ENCODE data around the gene ZNF416.
A peak's percentile ranks its signal among the peaks of the same experiment; 100 is the strongest.

The ZNF416 gene

DNA sequence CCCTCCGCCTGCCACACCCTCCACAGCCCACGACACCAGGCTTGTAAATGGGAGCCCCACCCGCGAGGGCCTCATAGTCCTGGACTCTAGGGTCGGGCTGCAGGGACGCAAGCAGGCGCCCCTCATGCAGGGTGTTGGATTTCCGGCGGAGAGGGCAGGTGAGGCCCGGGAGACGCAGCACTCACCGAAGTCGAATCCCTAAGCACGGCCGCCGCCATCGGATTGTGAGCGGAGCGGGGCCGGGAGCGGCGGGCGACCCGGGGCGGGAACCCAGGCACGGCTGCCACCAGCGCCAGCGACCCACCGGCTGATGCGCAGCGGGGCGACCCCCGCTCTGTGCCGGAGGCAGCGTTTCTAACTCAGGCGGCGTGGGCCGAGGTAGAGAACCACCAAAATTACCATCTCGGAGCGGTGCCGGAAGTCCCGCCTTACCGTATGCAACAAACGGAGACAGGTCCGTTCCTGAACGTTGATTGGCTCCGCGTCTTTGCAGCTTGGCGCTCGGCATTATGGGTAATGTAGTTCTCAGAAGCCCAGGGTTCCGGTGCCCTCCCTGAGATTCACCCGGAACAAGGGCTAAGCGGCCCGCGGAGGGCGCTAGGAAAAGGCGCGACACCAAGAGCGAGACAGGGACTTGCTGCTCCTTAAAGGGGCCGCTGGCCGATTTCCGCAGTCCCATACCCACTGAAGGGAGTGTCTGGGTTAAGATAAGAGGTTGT is at the start of gene ZNF416:
Gene ZNF416, minus strand, starts transcription at position 425 of the 719 bp plus-strand sequence. Its CDS starts 207 bp downstream, at position 218.
- peak; percentile 98 for DNase-seq

DNA sequence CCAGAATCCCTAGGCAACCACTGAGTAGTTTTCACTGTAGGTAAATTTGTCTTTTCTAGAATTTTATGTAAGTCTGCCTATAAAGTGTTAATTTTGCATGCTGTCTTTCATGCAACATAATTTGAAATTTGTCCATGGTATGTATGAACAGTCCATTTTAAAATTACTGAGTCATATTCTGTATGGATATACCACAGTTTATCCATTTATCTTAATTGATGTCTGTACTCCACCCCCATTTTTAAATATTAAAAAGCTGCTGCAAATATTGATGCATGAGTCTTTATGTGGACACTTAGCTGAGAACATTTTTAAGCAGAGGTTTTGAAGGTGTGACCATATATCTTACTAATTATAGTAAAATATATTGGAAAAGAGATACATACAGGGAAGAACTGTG is 44.4 kb upstream of the ZNF416 start:
- DNase-seq = no peak

DNA sequence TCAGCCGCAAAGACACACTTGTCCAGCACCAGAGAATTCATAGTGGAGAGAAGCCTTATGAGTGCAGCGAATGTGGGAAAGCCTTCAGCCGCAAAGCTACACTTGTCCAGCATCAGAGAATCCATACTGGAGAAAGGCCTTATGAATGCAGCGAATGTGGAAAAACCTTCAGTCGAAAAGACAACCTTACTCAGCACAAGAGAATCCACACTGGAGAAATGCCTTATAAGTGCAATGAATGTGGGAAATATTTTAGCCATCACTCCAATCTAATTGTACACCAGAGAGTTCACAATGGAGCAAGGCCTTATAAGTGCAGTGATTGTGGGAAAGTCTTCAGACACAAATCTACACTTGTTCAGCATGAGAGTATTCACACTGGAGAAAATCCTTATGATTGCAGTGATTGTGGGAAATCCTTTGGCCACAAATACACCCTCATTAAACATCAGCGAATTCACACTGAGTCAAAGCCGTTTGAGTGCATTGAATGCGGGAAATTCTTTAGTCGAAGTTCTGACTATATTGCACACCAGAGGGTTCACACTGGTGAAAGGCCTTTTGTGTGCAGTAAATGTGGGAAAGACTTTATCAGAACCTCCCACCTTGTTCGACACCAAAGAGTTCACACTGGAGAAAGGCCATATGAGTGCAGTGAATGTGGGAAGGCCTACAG is 42.1 kb upstream of the ZNF416 start:
- no peak for DNase-seq

DNA sequence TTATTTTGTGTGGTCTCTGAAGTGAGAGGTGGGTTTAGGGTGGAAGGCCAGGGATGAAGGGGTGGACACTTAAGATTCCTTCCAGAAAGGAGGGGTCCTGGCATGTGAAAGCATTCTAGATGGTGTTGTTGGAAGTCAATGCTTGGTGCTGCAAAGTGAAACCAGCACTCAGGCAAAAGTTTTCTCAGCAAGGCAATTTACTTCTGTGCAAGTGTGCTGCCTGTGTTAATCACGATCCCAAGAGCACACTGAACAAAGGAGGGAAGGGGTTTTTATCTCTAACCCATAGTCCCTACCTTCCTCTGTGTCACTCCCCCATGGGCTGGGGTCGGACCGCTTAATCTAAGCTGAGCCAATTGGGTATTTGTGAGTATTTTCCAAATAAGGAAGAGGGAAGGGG is 36.6 kb upstream of the ZNF416 start:
- no peak for DNase-seq

DNA sequence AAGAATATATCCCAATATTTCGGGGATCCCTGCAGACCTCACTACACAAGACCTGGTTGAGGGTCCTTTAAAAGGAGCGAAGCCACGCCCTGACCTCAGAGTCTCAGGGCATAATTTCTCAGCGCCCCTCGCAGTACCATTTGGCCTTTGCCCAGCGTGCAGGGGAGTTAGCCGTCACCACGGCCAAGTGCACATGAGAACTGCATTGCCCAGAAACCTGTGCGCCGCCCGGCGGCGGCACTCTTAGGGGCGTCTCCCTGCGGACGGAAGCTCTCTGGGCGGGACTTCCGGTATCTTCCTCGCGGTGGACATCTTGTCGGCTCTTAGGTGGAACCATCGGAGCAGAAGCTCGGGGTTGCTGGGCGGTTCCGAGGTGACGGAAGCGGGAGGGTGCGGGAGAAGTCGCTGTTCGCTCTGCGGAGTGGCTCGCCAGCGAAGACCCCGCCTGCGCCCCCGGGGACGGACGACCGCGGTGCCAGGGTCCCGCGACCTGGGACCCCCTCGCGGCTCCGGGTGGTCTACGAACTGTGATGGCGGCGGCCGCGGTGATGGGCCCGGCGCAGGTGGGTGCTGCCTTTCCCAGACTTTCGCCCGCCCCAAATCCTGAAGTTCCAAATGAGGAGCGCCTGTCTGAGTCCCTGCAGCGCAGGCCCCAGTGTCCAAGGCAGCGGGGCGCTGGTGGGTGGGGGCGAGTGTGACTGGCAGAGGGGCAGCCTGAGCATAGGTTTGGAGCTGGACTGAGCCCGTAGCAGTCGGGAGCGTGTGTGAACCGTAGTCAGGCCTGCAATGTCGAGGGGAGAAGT is 35.4 kb upstream of the ZNF416 start, which contains the start of gene ZNF134:
Gene ZNF134, plus strand, starts transcription at position 302 of the 803 bp plus-strand sequence. CDS start 5,227 bp downstream, outside the sequence.
- peak; percentile 95 for DNase-seq

DNA sequence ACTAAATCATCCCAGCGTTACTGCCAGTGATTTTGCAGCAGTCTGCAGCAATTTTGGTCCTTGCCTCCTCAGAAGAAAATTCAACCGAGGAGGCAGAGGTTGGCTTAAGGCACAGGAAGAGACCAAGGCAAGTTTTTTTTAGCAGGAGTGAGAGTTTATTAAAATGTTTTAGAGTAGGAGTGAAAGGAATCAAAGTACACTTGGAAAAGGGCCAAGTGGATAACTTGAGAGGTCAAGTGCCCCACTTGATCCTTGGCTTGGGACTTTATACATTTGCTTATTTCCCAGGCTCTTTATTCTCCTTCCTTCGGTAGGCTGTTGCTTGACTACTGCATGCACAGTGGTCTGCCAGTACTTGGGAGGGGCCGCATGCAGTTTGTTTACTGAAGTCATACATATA is 32.4 kb upstream of the ZNF416 start:
- DNase-seq = no peak

DNA sequence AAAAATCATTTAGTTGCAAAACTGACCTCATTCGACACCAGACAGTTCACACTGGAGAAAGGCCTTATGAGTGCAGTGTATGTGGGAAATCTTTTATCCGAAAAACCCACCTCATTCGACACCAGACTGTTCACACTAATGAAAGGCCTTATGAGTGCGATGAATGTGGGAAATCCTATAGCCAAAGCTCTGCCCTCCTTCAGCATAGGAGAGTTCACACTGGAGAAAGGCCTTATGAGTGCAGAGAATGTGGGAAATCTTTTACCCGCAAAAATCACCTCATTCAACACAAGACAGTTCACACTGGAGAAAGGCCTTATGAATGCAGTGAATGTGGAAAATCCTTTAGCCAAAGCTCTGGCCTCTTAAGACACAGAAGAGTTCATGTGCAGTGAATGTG is 28.2 kb upstream of the ZNF416 start:
- no peak for DNase-seq

DNA sequence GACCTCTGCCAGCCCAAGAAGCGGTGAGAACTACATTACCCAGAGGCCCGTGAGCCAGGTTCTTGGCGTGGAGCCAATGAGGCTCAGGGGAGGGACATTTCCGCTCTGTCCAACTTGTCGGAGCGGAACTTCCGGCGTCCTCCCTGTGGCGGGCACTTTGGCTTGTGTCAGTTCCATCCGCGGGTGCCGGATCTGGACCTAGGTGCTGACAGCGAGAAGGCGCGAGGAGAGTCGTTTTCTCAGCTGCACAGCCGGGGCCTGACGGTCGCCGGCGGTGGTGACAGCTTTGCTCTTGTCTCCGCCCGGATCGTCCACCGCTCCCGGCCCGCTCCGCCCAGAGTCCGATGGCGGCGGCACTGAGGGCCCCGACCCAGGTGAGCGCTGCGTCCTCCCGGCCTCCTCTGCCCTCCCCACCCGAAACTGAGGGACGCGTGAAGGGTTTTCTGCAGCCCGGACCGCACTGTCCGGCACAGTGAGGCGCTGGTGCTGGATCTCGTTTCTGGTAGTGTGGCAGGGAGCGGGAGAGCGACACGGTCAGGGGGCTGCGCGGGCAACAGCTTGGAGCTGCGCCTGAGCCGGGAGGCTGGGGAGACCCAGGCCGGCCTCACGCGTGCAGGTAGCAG is 21.2 kb upstream of the ZNF416 start, which contains the start of gene ZNF530:
Gene ZNF530, plus strand, starts transcription at position 125 of the 623 bp plus-strand sequence. CDS start 4,461 bp downstream, outside the sequence.
- peak; percentile 96 for DNase-seq

DNA sequence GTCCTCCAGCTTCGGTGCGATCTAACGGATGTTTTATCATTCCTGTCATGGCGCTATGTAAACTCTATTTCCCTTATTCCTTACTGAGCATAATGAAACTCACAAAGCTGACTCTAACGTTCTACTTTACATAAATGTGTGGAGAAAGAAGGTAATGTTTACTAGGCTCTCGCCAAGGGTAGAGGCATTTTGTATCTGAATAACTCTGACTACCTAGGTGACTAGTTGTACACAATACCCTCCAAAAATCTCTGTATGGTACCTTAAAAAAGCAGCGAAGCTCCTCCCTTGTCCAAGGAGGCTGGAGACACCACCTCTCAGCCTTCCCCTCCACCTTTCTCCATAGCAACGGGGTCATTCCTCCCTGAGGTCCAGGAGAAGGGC is 20.7 kb upstream of the ZNF416 start:
- DNase-seq = no peak

DNA sequence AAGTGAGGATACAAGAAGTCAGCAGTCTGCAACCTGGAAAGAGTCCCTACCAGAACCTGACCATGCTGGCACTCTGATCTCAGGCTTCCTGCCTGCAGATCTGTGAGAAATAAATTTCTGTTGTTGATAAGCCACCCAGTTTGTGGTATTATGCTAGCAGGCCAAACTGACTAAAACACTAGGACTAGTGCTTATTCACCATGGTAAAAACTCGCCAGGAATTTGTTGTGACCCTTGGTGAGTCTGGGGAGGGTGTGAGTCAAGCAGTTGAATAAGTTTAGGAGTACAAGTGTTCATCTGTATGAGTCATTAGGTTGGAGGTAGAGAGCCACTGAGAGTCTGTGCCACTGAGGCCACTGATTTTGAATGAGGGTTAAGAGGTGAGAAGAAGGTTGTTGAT is 8.8 kb upstream of the ZNF416 start:
- DNase-seq = no peak

DNA sequence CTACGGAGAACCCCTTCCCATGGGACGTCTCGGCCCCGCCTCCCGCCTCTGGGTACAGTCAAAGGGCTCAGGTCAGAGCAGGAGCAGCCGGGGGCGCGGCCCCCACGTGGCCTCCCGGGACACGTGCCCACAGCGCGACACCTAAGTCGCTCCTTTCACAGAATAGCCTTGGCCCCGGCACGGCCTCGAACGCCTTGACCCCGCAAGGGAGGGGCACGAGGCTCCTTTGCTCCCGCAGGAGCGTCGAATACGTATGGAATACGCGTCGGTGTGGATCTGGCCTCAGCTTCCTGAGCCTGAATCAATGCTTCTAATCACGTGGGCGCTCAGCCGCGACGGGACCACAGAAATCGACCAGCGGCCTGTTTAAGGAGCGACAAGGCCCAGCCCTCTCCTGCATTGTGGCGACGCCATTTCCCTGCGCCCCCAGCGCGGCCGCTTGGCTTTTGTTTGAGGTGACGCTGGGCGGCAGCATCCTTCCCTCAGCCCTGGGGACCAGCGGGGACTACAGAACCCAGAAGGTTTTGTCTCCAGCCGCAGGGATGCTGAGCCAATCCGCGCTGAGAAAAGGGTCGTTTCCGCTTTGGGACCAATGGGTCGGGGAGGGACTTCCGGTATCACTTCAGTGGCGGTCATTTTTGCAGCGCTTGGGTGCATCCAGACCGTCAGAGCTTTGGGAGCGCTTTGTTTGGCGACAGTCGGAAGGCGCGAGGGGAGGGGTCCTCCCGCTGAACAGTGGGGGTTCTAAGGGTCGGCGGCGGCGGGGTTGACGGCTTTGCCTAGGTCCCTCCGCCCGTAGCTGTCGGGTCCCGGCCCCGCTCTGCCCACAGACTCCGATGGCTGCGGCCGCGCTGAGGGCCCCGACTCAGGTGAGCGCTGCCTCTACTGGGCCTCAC is 5.1 kb upstream of the ZNF416 start, which contains the start of gene ZIK1:
Gene ZIK1, plus strand, starts transcription at position 625 of the 896 bp plus-strand sequence. Its CDS starts 212 bp downstream, at position 837.
- DNase-seq = peak; percentile 91

DNA sequence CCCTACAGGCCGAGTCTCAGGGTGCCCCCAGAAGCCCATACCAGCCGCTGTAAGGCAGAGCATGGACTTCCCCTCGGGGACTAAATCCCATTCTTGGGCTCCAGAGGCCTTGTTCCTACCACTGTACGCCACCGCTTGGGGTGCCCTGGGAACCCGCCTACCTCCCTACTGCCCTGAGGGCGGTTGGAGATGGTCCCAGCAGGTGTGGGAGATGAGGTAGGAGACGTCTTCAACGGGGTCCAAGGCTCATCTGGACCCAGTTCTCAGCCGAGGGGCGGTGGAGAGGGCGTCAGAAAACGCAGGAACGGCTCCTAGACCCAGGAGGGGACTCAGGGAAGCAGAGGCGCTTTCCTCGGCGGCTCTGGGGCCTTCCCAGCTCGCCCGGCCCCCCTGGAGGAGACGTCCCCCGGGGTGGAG is 4.4 kb upstream of the ZNF416 start:
- DNase-seq = no peak

DNA sequence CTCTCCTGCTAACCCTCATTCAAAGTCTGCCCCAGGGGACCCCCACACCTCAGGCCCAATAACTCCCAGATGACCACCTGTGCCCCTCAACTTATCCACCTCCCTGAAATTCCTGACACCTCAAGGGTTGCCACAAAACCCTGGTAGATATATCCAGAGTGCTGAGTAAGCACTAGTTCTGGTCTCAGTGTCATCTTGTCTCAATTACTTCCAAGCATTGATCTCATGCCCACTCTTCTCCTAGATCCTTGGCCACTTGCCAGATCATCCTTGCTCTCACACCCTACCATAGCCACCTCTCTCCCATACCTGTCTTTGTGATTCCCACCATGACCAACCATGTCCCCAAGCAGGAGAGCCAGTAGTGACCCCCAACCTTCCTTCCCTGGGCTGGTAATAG is 2.0 kb downstream of the ZNF416 start:
- DNase-seq = no peak

DNA sequence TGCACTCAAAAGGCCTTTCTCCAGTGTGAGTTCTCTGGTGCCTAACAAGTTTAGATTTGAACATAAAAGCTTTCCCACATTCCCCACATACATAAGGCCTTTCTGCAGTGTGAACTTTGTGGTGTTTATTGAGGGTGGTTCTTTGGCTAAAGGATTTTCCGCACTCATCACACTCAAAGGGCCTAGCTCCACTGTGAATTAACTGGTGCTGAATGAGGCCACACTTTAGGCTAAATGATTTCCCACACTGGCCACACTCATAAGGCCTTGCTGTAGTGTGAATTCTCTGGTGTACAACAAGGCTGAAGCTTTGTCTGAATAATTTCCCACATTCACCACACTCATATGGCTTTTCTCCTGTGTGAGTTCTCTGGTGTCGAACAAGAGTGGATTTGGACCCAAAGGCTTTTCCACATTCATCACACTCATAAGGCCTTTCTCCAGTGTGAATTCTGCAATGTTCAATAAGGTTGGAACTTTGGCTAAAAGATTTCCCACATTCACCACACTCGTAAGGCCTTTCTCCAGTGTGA is 6.2 kb downstream of the ZNF416 start:
- DNase-seq = no peak

DNA sequence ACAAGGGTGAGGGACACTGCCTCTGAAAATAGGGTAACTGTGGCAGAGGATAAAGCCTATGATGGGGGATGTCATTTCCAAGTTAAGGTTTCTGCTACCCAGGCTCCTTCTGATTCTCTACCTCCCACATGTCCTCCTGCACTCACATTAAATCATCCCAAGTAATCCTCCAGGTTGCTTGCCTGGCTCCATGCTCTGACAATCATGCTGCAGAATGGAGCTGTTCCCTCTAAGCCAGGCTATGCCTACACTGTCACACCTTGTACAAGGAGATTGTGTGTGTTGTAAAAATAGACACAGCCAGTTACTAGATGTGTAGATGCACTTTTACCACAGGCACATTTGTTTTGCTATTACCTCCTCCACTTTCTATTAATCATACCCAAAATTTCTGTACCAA is 8.0 kb downstream of the ZNF416 start:
- no peak for DNase-seq

DNA sequence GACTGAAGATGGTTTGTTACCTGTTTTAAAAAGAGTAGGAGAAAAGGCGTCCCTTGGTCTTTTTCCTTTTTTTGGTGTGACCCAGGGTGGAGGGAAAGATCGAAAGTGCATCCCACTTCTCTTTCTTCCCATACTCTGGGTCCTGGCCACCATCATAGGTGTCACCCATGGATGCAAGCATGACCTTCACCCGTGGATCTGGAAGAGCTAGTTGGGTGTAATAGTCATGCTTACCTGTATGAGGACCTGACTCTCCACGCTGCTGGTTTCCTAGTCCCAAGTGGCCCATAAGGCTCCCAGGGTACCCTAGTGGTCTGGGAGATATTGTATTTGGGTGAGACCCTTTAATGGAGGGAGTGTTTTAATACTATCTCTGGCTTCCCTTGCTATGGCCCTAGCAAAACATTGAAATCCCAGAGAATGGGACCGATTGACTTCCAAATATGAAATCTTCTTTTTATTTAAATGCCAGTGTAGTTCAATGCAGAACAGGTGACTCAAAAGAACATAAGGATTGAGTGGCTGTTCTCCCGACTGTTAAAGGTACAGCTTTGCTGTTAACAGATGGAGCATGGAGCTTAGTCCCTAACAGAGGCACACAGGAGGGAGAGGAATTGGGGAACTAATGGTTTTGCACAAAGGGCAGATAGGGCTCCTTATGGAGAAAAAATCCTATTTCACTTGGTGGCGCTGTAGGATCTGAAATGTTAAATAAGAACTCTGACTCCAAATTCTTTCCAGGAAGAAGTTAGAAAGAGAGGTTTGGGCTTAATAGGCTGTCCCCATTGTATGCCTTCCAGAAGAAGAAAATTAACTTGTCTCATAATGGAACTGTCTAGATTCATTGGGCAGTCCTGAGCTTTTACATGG is 12.1 kb downstream of the ZNF416 start:
- no peak for DNase-seq

DNA sequence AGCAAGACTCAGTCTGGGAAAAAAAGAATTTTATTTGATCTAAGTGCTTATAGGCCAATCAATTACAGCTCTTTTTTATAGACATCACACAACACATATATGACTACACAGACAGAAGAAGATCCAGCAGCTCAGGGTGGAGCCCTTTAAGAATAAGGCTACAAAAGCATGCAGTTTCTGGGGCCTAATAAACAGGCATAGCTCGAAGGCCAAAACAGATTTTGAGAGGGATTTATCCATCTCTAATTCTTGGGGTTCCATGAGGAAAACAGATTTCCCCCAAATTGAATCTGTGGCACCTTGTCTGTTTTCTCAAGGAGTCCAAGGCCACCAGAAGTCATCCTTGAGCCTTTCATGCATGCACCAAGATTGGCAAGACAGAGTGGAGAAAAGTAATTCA is 15.2 kb downstream of the ZNF416 start:
- DNase-seq = no peak

DNA sequence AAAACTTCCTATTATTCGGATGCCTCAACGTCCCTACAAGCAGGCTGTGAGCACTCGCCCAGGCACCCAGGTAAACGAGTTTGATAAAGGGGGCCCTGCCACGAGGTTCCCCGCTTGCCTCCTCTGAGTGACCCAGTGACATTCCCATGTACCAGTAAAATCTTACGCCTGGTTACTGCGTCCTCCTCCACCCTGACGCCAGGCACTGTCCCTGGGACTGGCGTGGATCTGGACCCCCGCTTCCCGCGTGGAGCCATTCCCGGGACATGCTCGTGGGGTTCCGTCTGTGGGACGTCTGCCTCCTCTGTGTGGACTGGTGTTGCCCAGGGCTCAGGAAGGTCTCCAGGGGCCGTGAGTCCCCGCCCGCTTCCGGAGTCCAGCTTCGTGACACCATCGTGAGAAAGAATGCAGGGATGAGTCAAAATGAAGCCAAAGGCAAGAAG is 18.6 kb downstream of the ZNF416 start:
- no peak for DNase-seq

DNA sequence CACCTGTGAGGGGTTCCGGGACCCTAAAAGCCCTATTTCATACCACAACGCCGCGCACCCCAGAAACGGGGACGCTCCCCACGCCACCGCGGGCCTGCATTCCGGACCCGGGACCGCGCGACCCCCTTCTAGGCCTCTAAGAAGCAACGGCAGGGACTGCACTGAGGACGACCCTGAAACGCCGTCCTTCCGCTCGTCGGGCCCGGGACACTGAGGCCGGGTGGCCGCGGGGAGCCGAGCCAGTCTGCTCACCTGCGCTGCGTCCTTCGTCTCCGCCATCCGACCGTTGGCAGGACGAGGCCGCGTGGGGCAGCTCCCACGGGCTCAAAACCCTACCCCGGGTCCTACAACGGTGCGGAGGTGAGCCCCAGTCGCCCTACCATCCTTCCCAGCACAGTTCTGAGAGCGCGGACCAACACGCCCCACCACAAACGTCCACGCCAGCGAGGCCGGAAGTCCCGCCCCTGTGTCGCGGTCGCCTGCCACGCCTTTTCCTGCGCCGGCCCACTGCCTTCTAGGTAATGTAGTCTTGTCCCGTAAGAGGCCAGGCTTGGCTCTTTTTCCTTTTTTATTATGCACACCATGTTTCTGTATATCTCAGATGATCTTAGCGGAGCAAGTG is 19.2 kb downstream of the ZNF416 start, which contains the start of gene ZNF550:
Gene ZNF550, minus strand, starts transcription at position 460 of the 622 bp plus-strand sequence. Its CDS starts 181 bp downstream, at position 279.
- DNase-seq = peak; percentile 89

DNA sequence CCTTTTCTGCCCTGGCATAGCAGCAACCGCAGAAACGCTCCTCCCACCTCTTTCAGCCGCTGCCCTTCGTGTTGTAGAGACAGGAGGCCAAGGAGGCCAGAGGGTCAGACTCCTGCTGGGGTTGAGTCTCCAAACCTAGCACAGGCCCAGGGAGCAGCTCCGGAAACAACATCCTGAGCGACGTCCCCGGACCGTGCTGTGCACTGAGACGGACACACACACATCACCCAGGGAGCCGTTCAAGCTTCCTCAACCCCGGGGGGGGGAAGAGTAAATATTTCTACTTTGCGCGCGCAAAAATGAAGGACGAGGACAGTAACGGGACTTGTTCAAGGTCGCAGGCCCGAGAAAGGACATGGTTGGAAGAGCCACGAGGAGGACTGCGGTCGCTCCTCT is 19.7 kb downstream of the ZNF416 start:
- DNase-seq = peak; percentile 8

Measured in NCI-H1105 (cell line).